ENCODE results near the gene KCNK5.

- TF ChIP-seq EZH2 (IDR thresholded peaks at IDR 0.05; ENCODE audit: borderline replicate concordance, insufficient read depth, low read length, poor library complexity, severe bottlenecking) (no peak), POLR2AphosphoS5 (IDR thresholded peaks at IDR 0.05) (no peak)
- TF ChIP-seq, protein P1, sequence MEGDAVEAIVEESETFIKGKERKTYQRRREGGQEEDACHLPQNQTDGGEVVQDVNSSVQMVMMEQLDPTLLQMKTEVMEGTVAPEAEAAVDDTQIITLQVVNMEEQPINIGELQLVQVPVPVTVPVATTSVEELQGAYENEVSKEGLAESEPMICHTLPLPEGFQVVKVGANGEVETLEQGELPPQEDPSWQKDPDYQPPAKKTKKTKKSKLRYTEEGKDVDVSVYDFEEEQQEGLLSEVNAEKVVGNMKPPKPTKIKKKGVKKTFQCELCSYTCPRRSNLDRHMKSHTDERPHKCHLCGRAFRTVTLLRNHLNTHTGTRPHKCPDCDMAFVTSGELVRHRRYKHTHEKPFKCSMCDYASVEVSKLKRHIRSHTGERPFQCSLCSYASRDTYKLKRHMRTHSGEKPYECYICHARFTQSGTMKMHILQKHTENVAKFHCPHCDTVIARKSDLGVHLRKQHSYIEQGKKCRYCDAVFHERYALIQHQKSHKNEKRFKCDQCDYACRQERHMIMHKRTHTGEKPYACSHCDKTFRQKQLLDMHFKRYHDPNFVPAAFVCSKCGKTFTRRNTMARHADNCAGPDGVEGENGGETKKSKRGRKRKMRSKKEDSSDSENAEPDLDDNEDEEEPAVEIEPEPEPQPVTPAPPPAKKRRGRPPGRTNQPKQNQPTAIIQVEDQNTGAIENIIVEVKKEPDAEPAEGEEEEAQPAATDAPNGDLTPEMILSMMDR (IDR thresholded peaks at IDR 0.05; ENCODE audit: poor library complexity, severe bottlenecking): no peak
- TF ChIP-seq, protein P2, sequence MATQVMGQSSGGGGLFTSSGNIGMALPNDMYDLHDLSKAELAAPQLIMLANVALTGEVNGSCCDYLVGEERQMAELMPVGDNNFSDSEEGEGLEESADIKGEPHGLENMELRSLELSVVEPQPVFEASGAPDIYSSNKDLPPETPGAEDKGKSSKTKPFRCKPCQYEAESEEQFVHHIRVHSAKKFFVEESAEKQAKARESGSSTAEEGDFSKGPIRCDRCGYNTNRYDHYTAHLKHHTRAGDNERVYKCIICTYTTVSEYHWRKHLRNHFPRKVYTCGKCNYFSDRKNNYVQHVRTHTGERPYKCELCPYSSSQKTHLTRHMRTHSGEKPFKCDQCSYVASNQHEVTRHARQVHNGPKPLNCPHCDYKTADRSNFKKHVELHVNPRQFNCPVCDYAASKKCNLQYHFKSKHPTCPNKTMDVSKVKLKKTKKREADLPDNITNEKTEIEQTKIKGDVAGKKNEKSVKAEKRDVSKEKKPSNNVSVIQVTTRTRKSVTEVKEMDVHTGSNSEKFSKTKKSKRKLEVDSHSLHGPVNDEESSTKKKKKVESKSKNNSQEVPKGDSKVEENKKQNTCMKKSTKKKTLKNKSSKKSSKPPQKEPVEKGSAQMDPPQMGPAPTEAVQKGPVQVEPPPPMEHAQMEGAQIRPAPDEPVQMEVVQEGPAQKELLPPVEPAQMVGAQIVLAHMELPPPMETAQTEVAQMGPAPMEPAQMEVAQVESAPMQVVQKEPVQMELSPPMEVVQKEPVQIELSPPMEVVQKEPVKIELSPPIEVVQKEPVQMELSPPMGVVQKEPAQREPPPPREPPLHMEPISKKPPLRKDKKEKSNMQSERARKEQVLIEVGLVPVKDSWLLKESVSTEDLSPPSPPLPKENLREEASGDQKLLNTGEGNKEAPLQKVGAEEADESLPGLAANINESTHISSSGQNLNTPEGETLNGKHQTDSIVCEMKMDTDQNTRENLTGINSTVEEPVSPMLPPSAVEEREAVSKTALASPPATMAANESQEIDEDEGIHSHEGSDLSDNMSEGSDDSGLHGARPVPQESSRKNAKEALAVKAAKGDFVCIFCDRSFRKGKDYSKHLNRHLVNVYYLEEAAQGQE (IDR thresholded peaks at IDR 0.05; ENCODE audit: borderline replicate concordance): no peak
Observed at GRCh38 chr6:39193201-39193791, 36.0 kb downstream of the KCNK5 start.

All from neural cell (in vitro differentiated cells).